Measurements from ENCODE around the gene CSNK2A1. TPM values are rescaled to one million over a fixed set of nuclear protein-coding genes. Genes with fewer than 3 reads are reported as not detected.
"Not testable (repeated sequence)": the region's sequence is repeated elsewhere in the genome, so short reads cannot be mapped to it uniquely, and the experiment has no call there.

CSNK2A1 gene
- total RNA-seq, 6 experiments from 2014 or later, result 124 to 150 (median 135) TPM

- Mint-ChIP-seq H3K27me3 (ENCODE audit: insufficient read depth) (peaks cover 15% of the 10 kb centered on the region), H3K9me3 (no peaks in the 10 kb centered on the region), H3K36me3 (ENCODE audit: low read depth) (no peaks in the 10 kb centered on the region), H3K4me1 (ENCODE audit: low read depth) (no peaks in the 10 kb centered on the region), H3K4me3 (no peak overlapping the region), H3K27ac (no peak overlapping the region)
- TF ChIP-seq CTCF (IDR thresholded peaks at IDR 0.05), result no peak
- no peak for DNase-seq
These were observed 41.3 kb upstream of the CSNK2A1 start for GRCh38 chr20:584971-585301.

- peaks cover 15% of the 10 kb centered on the region for H3K27me3 Mint-ChIP-seq (ENCODE audit: insufficient read depth)
- no peak for TF ChIP-seq CTCF (IDR thresholded peaks at IDR 0.05)
- H3K27ac Mint-ChIP-seq, result no peak overlapping the region
- no peaks in the 10 kb centered on the region for H3K4me1 Mint-ChIP-seq (ENCODE audit: low read depth)
- no peak for DNase-seq
- H3K4me3 Mint-ChIP-seq, result no peak overlapping the region
- no peaks in the 10 kb centered on the region for H3K9me3 Mint-ChIP-seq
- no peaks in the 10 kb centered on the region for H3K36me3 Mint-ChIP-seq (ENCODE audit: low read depth)
These were observed 40.8 kb upstream of the CSNK2A1 start for GRCh38 chr20:584161-584970.

- Mint-ChIP-seq H3K4me3 (no peak overlapping the region), H3K9me3 (no peaks in the 10 kb centered on the region), H3K36me3 (ENCODE audit: low read depth) (no peaks in the 10 kb centered on the region), H3K4me1 (ENCODE audit: low read depth) (no peaks in the 10 kb centered on the region), H3K27me3 (ENCODE audit: insufficient read depth) (peaks cover 14% of the 10 kb centered on the region), H3K27ac (no peak overlapping the region)
- TF ChIP-seq CTCF (IDR thresholded peaks at IDR 0.05), result no peak
- no peak for DNase-seq
These were observed 38.6 kb upstream of the CSNK2A1 start for GRCh38 chr20:582204-582603.

- H3K27me3 Mint-ChIP-seq (ENCODE audit: insufficient read depth), result peaks cover 11% of the 10 kb centered on the region
- not testable (repeated sequence) for DNase-seq; H3K4me3 Mint-ChIP-seq; H3K27ac Mint-ChIP-seq; H3K9me3 Mint-ChIP-seq; H3K4me1 Mint-ChIP-seq (ENCODE audit: low read depth); H3K36me3 Mint-ChIP-seq (ENCODE audit: low read depth)
These were observed 35.5 kb upstream of the CSNK2A1 start for GRCh38 chr20:578940-579690.

- DNase-seq, result no peak
- Mint-ChIP-seq H3K27ac (no peak overlapping the region), H3K36me3 (ENCODE audit: low read depth) (no peaks in the 10 kb centered on the region), H3K27me3 (ENCODE audit: insufficient read depth) (peaks cover 23% of the 10 kb centered on the region), H3K4me3 (no peak overlapping the region), H3K9me3 (no peaks in the 10 kb centered on the region), H3K4me1 (ENCODE audit: low read depth) (no peaks in the 10 kb centered on the region)
- peak; percentile 61 for TF ChIP-seq CTCF (IDR thresholded peaks at IDR 0.05)
These were observed 33.7 kb upstream of the CSNK2A1 start for GRCh38 chr20:577167-577791.

GRCh38 chr20:576156-576555 lies 32.6 kb upstream of the CSNK2A1 start:
- TF ChIP-seq CTCF (IDR thresholded peaks at IDR 0.05), result no peak
- Mint-ChIP-seq H3K27ac (no peak overlapping the region), H3K4me3 (no peak overlapping the region), H3K36me3 (ENCODE audit: low read depth) (no peaks in the 10 kb centered on the region), H3K4me1 (ENCODE audit: low read depth) (peaks cover 6% of the 10 kb centered on the region; the same call in 1 of the 2 replicates), H3K27me3 (ENCODE audit: insufficient read depth) (peaks cover 28% of the 10 kb centered on the region), H3K9me3 (no peaks in the 10 kb centered on the region)
- no peak for DNase-seq

Measured in HFFc6 (cell line).